ENCODE results near the gene C19orf67. TPM values are rescaled to one million over a fixed set of nuclear protein-coding genes. Genes with fewer than 3 reads are reported as not detected.
"Not testable (repeated sequence)": the region's sequence is repeated elsewhere in the genome, so short reads cannot be mapped to it uniquely, and the experiment has no call there.

C19orf67 gene
- polyA plus RNA-seq, 1 donor (not counting 4 experiments of a cell fraction or from before 2014, with no cell fraction given), result not detected

- Histone ChIP-seq H3K9me3 (ENCODE audit: control insufficient read depth, low read depth, low read length) (no peaks in the 10 kb centered on the region), H3K9me1 (ENCODE audit: control insufficient read depth, extremely low read depth, insufficient read depth, low read length) (no peaks in the 10 kb centered on the region), H3K36me3 (ENCODE audit: control insufficient read depth in 2 of 2, extremely low read depth in 1 of 2, insufficient read depth in 2 of 2, low read length in 2 of 2) (no peaks in the 10 kb centered on the region), H3K79me2 (ENCODE audit: control insufficient read depth, insufficient read depth, low read length) (no peaks in the 10 kb centered on the region), H3K4me3 (ENCODE audit: control insufficient read depth in 2 of 3, extremely low read depth in 1 of 3, insufficient read depth in 2 of 3, low read depth in 1 of 3, low read length in 3 of 3) (no peak overlapping the region), H2AFZ (ENCODE audit: control insufficient read depth, low read length) (no peak overlapping the region), H3K4me1 (ENCODE audit: control insufficient read depth, extremely low read depth, insufficient read depth, low read length) (no peaks in the 10 kb centered on the region), H4K20me1 (ENCODE audit: control insufficient read depth, extremely low read depth, insufficient read depth, low read length) (no peaks in the 10 kb centered on the region), H3K9ac (ENCODE audit: control insufficient read depth, extremely low read depth, insufficient read depth, low read length) (no peak overlapping the region), H3K4me2 (ENCODE audit: control insufficient read depth, extremely low read depth, insufficient read depth, low read depth, low read length) (no peak overlapping the region), H3K27me3 (ENCODE audit: control insufficient read depth, extremely low read depth, insufficient read depth, low read length) (no peaks in the 10 kb centered on the region), H3K27ac (ENCODE audit: control insufficient read depth, insufficient read depth, low read length) (no peak overlapping the region)
- dilution Hi-C loops (cut with MboI; ENCODE audit: extremely low pct_ligation_motif_present, low sequenced_read_pairs), result no loop called here
- FAIRE-seq (no peak), DNase-seq (ENCODE audit: low read depth, low spot score) (no peak)
- TF ChIP-seq CTCF (optimal IDR thresholded peaks at IDR 0.05 in 1 of 3, IDR thresholded peaks at IDR 0.05 in 1 of 3, conservative IDR thresholded peaks at IDR 0.05 in 1 of 3; ENCODE audit: extremely low read depth in 1 of 3, insufficient read depth in 2 of 3, low read length in 3 of 3) (no peak), EZH2 (IDR thresholded peaks at IDR 0.05; ENCODE audit: low read length) (no peak)
Measured at GRCh38 chr19:14035706-14036105, 49.9 kb downstream of the C19orf67 start.

GRCh38 chr19:14035159-14035558 is 50.4 kb downstream of the C19orf67 start:
- H3K9me1 ChIP-seq (ENCODE audit: control insufficient read depth, extremely low read depth, insufficient read depth, low read length); H3K27ac ChIP-seq (ENCODE audit: control insufficient read depth, insufficient read depth, low read length); H3K79me2 ChIP-seq (ENCODE audit: control insufficient read depth, insufficient read depth, low read length); H3K9me3 ChIP-seq (ENCODE audit: control insufficient read depth, low read depth, low read length); DNase-seq (ENCODE audit: low read depth, low spot score); H3K9ac ChIP-seq (ENCODE audit: control insufficient read depth, extremely low read depth, insufficient read depth, low read length); H3K4me2 ChIP-seq (ENCODE audit: control insufficient read depth, extremely low read depth, insufficient read depth, low read depth, low read length); H3K4me1 ChIP-seq (ENCODE audit: control insufficient read depth, extremely low read depth, insufficient read depth, low read length); H3K4me3 ChIP-seq (ENCODE audit: control insufficient read depth in 2 of 3, extremely low read depth in 1 of 3, insufficient read depth in 2 of 3, low read depth in 1 of 3, low read length in 3 of 3); FAIRE-seq; H2AFZ ChIP-seq (ENCODE audit: control insufficient read depth, low read length); H4K20me1 ChIP-seq (ENCODE audit: control insufficient read depth, extremely low read depth, insufficient read depth, low read length); dilution Hi-C loops (cut with MboI; ENCODE audit: extremely low pct_ligation_motif_present, low sequenced_read_pairs); H3K36me3 ChIP-seq (ENCODE audit: control insufficient read depth in 2 of 2, extremely low read depth in 1 of 2, insufficient read depth in 2 of 2, low read length in 2 of 2); H3K27me3 ChIP-seq (ENCODE audit: control insufficient read depth, extremely low read depth, insufficient read depth, low read length): not testable (repeated sequence)

- no peak overlapping the region for H3K27ac ChIP-seq (ENCODE audit: control insufficient read depth, insufficient read depth, low read length)
- no peaks in the 10 kb centered on the region for H3K4me1 ChIP-seq (ENCODE audit: control insufficient read depth, extremely low read depth, insufficient read depth, low read length)
- no peak overlapping the region for H3K4me3 ChIP-seq (ENCODE audit: control insufficient read depth in 2 of 3, extremely low read depth in 1 of 3, insufficient read depth in 2 of 3, low read depth in 1 of 3, low read length in 3 of 3)
- H3K9me1 ChIP-seq (ENCODE audit: control insufficient read depth, extremely low read depth, insufficient read depth, low read length), result no peaks in the 10 kb centered on the region
- H3K9ac ChIP-seq (ENCODE audit: control insufficient read depth, extremely low read depth, insufficient read depth, low read length), result no peak overlapping the region
- no peaks in the 10 kb centered on the region for H3K36me3 ChIP-seq (ENCODE audit: control insufficient read depth in 2 of 2, extremely low read depth in 1 of 2, insufficient read depth in 2 of 2, low read length in 2 of 2)
- H3K4me2 ChIP-seq (ENCODE audit: control insufficient read depth, extremely low read depth, insufficient read depth, low read depth, low read length), result no peak overlapping the region
- H3K79me2 ChIP-seq (ENCODE audit: control insufficient read depth, insufficient read depth, low read length), result no peaks in the 10 kb centered on the region
- no peaks in the 10 kb centered on the region for H3K27me3 ChIP-seq (ENCODE audit: control insufficient read depth, extremely low read depth, insufficient read depth, low read length)
- no peak for FAIRE-seq
- H2AFZ ChIP-seq (ENCODE audit: control insufficient read depth, low read length), result no peak overlapping the region
- DNase-seq (ENCODE audit: low read depth, low spot score), result no peak
- TF ChIP-seq CTCF (optimal IDR thresholded peaks at IDR 0.05 in 1 of 3, IDR thresholded peaks at IDR 0.05 in 1 of 3, conservative IDR thresholded peaks at IDR 0.05 in 1 of 3; ENCODE audit: extremely low read depth in 1 of 3, insufficient read depth in 2 of 3, low read length in 3 of 3) (no peak), EZH2 (IDR thresholded peaks at IDR 0.05; ENCODE audit: low read length) (no peak)
- dilution Hi-C loops (cut with MboI; ENCODE audit: extremely low pct_ligation_motif_present, low sequenced_read_pairs), result no loop called here
- H4K20me1 ChIP-seq (ENCODE audit: control insufficient read depth, extremely low read depth, insufficient read depth, low read length), result no peaks in the 10 kb centered on the region
- H3K9me3 ChIP-seq (ENCODE audit: control insufficient read depth, low read depth, low read length), result no peaks in the 10 kb centered on the region
Measured at GRCh38 chr19:14033946-14034345, 51.6 kb downstream of the C19orf67 start.

Data from keratinocyte (primary cell).